Stimulated activated CD8-positive, alpha-beta memory T cell treated with anti-CD3 and anti-CD28 coated beads, Interleukin-15, amount 100 ng/mL, for 24 hours (primary cell): ENCODE results near the gene TDRD12.

Source experiments
- DNase-seq: peaks from one replicate; pipeline ENCODE4 v3.0.0-alpha.2; 2020; ENCODE audit warnings: low read depth

TDRD12 gene

GRCh38 chr19:32868206-32868950, 148.8 kb downstream of the TDRD12 start:
- no peak for DNase-seq

DNA sequence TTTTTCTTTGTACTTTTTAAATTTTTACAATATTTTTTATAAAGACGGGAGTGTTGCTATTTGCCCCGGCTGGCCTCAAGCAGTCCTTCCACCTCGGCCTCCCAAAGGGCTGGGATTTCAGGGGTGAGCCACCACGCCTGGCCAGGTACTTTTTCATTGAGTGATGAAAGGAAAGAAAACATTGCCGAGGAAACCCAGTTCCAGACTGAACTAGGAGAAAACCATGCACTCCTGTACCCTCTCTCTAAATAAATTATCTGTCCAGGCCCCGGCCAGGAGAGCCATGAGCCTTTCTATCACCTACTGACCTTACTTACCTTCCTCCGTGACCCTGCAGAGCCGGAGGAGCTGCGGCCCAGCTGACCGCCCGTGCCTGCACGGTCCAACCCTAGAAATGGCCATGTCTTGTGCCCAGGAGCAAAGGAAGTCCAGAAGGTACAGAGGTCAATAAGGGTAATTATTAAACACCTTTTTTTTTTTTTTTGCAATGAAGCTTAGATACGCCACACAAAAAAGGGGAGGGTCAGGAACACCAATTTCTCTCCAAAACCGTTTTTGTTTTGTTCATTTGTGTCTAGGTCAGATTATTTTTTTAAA, 149.9 kb downstream of the TDRD12 start, which contains the start of gene SLC7A9:
Gene SLC7A9 (minus strand): TSS at position 399 of the 597 bp plus-strand sequence. CDS start 1,233 bp downstream, outside the sequence.
- DNase-seq = no peak

DNA sequence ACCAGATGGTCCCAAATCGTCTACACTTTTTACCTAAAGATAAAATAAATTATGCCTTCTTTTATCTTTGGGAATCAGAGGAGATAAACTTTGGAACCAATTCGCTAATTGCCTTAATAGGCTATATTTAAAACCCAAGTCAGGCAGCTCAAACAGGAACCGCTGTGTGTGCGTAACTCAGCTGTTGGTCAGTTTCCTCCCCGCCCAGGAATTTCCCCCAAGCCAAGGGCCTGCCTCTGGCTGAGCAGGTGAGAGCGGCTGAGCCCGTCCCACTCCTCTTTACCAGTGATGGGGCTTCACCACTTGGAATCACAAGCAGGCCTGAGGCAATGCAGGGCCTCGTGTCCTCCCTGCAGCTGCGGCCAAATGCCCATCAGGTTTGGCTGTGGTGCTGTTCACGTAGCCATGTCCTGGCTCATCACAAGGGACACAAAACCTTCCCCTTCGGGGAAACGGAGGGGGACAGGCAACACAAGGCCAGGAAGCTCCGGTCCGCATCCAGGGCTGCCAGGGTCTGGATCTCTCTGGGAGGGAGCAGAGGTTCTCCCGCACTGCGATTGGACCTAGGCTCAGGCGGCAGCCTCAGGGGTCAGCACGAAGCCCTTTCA, 150.5 kb downstream of the TDRD12 start:
- no peak for DNase-seq

DNA sequence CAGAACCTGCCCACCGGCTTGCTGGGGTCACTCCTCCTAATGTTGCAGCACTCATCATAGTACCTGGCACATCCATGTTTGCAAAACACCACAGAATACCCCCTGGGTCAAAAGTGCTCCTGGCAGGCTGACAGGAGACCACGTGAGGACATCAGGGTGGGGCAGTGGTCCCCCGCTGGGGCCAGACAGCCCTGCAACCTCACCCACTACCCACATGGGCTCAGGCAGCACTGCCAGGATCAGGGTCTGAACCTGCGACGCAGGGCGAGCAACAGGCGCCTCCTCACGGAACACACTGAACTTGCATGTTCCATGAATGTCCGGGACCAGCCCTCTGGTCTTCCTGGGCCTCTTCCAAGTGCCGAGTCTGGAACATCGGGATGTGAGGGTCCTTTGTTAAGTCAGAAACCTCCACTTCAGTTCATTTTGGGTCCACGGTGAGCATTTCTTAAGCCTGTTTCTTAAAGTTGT, 151.4 kb downstream of the TDRD12 start:
- no peak for DNase-seq

- DNase-seq = no peak
Observed at GRCh38 chr19:32872391-32872790, 152.8 kb downstream of the TDRD12 start.

DNA sequence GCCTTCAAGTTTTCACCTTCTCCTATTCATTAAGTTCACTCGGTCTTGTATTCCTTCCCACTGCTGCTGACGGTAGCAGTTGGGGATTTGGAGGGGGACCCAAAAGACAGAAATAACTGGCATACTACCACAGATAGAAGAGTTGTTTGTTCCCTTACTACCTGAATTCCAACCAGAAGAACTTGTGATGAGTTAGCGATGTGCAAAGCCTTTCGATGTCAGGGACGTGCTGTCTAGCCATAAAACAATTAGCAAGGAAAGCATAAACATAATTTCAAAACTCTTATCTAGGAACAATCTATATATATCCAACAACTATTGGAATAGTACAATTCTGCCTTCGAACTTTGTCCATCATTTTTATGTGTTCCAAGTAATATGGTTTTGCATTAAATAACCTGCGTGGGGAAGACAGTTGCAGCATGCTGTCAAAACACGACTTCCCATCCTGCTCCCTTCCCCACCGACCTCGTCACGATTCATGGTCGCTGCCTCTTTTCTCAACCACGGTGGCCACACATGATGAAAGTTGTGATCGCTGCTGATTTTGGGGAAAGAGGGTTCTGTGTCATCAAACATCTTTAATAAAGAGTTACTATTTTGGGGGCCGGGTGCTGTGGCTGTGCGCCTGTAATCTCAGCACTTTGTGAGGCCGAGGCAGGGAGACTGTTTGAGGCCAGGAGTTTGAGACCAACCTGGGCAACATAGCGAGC, 153.8 kb downstream of the TDRD12 start:
- no peak for DNase-seq

- no peak for DNase-seq
Observed at GRCh38 chr19:32874605-32875004, 155.0 kb downstream of the TDRD12 start.

DNA sequence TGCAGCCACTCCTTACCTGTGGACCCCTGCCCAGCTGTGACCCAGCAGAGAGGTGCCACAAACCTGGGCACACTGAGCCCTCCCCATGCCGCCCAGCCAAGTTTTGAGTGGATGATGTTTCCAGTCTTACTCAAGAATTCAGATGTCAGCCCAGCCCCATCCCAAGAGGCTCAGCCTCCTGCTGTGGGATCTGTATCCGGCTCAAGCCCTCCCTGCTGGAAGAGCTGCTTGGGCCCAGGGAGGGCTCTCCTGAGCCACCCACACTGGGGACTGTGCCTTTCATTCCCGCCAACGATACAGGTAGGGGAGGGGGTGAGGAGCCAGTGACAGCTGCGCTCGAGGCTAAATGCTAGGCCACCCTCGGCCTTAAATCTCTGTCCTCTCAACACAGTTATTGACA, 155.9 kb downstream of the TDRD12 start:
- DNase-seq = no peak

DNA sequence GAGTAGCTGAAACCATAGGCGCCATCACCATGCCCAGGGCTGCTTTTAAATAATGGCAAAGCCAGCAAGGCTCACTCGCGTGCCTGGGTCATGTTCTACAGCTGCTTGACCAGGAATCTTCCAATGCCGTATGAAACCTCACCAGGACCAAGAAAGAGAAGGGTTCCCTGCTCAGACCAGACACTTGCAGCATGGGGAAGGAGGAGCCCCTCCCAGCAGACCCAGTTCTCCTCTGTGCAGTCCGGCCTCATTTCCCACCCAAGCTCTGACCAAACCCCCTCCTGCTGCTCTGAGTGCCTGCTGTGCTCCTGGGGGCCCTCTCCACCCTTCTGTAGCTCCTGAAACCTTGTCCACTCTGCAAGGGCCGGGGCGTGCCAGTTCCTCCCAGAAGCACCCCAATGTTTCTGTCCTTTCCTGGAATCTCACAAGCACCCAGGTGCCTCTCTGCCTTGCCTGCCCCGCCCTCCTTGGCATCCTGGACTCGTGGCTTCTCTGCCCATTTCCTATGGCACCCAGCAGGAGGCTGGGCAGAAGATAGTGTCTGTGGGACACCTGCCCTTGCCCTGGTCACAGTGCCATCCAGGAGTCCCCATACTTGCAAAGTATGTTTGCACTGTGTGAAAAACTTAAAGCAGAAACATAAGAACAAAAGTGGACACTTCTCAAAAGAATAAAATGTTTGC, 156.8 kb downstream of the TDRD12 start:
- DNase-seq = no peak

DNA sequence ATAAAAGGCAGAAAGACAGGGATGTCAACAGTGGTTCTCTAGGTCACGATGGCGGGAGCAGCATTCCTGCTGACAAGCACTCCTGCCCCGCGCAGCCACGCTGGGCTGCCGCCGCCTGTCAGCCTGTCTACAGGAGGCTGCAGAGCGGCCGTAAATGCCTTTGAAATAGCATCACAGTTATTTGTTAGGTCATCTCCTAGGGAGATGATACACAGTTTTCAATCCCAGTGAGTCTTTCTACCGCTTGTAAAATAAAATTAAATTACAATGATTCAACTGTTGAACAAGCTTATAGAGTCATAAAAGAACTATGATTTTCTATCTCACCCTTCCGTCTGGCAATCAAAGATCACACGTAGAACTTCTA, 157.3 kb downstream of the TDRD12 start:
- DNase-seq = no peak
